ENCODE data around the gene CATSPER3.

DNA sequence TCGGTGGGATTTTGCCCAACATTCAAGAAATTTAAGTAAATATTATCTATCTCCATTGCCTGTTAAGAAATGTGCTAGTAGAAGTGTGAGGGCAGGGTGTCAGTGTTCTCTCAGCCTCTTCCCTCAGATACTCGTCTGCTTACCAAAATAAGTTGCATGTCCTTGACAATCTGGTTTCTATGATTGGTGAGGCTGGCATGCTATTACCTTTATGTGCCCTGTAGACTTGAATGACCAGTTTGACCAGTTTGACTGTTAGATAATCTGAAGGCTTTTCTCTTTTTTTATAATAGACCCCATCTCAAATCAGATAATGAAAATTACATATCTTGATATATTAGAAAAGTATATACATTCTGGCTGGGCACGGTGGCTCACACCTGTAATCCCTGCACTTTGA lies 348 bp downstream of the CATSPER3 start:
- TF ChIP-seq, protein P1, sequence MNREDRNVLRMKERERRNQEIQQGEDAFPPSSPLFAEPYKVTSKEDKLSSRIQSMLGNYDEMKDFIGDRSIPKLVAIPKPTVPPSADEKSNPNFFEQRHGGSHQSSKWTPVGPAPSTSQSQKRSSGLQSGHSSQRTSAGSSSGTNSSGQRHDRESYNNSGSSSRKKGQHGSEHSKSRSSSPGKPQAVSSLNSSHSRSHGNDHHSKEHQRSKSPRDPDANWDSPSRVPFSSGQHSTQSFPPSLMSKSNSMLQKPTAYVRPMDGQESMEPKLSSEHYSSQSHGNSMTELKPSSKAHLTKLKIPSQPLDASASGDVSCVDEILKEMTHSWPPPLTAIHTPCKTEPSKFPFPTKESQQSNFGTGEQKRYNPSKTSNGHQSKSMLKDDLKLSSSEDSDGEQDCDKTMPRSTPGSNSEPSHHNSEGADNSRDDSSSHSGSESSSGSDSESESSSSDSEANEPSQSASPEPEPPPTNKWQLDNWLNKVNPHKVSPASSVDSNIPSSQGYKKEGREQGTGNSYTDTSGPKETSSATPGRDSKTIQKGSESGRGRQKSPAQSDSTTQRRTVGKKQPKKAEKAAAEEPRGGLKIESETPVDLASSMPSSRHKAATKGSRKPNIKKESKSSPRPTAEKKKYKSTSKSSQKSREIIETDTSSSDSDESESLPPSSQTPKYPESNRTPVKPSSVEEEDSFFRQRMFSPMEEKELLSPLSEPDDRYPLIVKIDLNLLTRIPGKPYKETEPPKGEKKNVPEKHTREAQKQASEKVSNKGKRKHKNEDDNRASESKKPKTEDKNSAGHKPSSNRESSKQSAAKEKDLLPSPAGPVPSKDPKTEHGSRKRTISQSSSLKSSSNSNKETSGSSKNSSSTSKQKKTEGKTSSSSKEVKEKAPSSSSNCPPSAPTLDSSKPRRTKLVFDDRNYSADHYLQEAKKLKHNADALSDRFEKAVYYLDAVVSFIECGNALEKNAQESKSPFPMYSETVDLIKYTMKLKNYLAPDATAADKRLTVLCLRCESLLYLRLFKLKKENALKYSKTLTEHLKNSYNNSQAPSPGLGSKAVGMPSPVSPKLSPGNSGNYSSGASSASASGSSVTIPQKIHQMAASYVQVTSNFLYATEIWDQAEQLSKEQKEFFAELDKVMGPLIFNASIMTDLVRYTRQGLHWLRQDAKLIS (CRISPR knock-in tag; IDR thresholded peaks at IDR 0.05), result no peak
- TF ChIP-seq KLF15 (CRISPR knock-in tag; IDR thresholded peaks at IDR 0.05; ENCODE audit: borderline replicate concordance), result no peak
- TF ChIP-seq, protein P2, sequence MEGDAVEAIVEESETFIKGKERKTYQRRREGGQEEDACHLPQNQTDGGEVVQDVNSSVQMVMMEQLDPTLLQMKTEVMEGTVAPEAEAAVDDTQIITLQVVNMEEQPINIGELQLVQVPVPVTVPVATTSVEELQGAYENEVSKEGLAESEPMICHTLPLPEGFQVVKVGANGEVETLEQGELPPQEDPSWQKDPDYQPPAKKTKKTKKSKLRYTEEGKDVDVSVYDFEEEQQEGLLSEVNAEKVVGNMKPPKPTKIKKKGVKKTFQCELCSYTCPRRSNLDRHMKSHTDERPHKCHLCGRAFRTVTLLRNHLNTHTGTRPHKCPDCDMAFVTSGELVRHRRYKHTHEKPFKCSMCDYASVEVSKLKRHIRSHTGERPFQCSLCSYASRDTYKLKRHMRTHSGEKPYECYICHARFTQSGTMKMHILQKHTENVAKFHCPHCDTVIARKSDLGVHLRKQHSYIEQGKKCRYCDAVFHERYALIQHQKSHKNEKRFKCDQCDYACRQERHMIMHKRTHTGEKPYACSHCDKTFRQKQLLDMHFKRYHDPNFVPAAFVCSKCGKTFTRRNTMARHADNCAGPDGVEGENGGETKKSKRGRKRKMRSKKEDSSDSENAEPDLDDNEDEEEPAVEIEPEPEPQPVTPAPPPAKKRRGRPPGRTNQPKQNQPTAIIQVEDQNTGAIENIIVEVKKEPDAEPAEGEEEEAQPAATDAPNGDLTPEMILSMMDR (CRISPR knock-in tag; IDR thresholded peaks at IDR 0.05), result no peak
- no peak for TF ChIP-seq ZNF747 (CRISPR knock-in tag; IDR thresholded peaks at IDR 0.05; ENCODE audit: borderline replicate concordance)
- TF ChIP-seq CCAR2 (optimal IDR thresholded peaks at IDR 0.05; ENCODE audit: low read depth, low read length), result no peak
- TF ChIP-seq, protein P3, sequence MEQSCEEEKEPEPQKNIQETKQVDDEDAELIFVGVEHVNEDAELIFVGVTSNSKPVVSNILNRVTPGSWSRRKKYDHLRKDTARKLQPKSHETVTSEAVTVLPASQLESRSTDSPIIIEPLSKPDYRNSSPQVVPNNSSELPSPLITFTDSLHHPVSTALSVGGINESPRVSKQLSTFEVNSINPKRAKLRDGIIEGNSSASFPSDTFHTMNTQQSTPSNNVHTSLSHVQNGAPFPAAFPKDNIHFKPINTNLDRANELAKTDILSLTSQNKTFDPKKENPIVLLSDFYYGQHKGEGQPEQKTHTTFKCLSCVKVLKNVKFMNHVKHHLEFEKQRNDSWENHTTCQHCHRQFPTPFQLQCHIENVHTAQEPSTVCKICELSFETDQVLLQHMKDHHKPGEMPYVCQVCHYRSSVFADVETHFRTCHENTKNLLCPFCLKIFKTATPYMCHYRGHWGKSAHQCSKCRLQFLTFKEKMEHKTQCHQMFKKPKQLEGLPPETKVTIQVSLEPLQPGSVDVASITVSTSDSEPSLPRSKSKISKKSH (CRISPR knock-in tag; IDR thresholded peaks at IDR 0.05; ENCODE audit: borderline replicate concordance), result no peak
- TF ChIP-seq ARHGAP35 (CRISPR knock-in tag; IDR thresholded peaks at IDR 0.05; ENCODE audit: borderline replicate concordance), result no peak
- no peak for TF ChIP-seq ZNF558 (CRISPR knock-in tag; IDR thresholded peaks at IDR 0.05; ENCODE audit: borderline replicate concordance)
- no peak for TF ChIP-seq DMAP1 (CRISPR knock-in tag; IDR thresholded peaks at IDR 0.05)
